Sigmoid colon (tissue), 4 donors: ENCODE measurements around the gene CPS1.

ENCODE experiments used
- POLR2AphosphoS5 ChIP-seq, 4 donors: sonication (generic); formaldehyde crosslinking; IDR thresholded peaks; one replicate each; pipeline ENCODE4 v1.6.1; 2017; ENCODE audit warnings: antibody characterized with exemption in 4 of 4
- TF ChIP-seq, protein P1 (sequence below), 4 experiments: fragments of 450-650 bp in 3 of 4; fragments of 200-600 bp in 1 of 4; IDR thresholded peaks; one replicate each; pipeline ENCODE4 v1.5.1; 2016 to 2019; ENCODE audit warnings: antibody characterized with exemption in 4 of 4, mild to moderate bottlenecking in 3 of 4, moderate library complexity in 2 of 4

DNA sequence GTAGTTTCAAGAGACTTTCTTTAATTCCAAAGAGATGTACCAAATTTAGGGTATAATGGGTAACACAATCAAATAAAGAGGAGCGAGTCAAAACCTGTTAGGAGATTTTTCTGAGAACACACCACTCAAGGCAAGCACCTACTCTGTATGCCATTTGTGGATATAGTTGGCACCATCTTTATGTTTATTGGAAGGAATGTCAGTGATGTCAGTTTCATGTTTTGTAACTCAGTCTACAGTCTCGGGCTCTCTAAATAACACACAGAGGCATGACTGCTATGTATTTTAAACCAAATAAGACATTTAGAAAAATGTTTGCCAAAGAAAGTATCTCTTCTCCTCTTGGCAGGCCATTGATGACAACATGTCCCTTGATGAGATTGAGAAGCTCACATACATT, 59.7 kb downstream of the CPS1 start:
- TF ChIP-seq, protein P1, sequence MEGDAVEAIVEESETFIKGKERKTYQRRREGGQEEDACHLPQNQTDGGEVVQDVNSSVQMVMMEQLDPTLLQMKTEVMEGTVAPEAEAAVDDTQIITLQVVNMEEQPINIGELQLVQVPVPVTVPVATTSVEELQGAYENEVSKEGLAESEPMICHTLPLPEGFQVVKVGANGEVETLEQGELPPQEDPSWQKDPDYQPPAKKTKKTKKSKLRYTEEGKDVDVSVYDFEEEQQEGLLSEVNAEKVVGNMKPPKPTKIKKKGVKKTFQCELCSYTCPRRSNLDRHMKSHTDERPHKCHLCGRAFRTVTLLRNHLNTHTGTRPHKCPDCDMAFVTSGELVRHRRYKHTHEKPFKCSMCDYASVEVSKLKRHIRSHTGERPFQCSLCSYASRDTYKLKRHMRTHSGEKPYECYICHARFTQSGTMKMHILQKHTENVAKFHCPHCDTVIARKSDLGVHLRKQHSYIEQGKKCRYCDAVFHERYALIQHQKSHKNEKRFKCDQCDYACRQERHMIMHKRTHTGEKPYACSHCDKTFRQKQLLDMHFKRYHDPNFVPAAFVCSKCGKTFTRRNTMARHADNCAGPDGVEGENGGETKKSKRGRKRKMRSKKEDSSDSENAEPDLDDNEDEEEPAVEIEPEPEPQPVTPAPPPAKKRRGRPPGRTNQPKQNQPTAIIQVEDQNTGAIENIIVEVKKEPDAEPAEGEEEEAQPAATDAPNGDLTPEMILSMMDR (IDR thresholded peaks at IDR 0.05): no peak
- TF ChIP-seq POLR2AphosphoS5 (IDR thresholded peaks at IDR 0.05): no peak
